Cardiac muscle cell (in vitro differentiated cells and primary cell): ENCODE results near the gene RNASET2. TPM values are rescaled to one million over a fixed set of nuclear protein-coding genes. Genes with fewer than 3 reads are reported as not detected.
A peak's percentile ranks its signal among the peaks of the same experiment; 100 is the strongest.

Experiments used
- DNase-seq, 2 donors: peaks; one replicate each; pipeline versions ENCODE4 v3.0.0 to v3.0.0-alpha.2; 2010 to 2017; ENCODE audit warnings: low read depth in 1 of 2, low spot score in 1 of 2
- H3K27ac ChIP-seq: fragments of 200-600 bp; sonication (generic); 2 replicates; pipeline ENCODE4 v1.5.1; 2016
- H3K27me3 ChIP-seq: fragments of 200-600 bp; sonication (generic); 2 replicates; pipeline ENCODE4 v1.6.0; 2016; ENCODE audit warnings: control low read depth
- H3K36me3 ChIP-seq: fragments of 200-600 bp; sonication (generic); 2 replicates; pipeline ENCODE4 v1.5.1; 2016; ENCODE audit warnings: control low read depth
- H3K4me1 ChIP-seq: fragments of 200-600 bp; sonication (generic); 2 replicates; pipeline ENCODE4 v1.8.1; 2017; ENCODE audit warnings: low read depth, mild to moderate bottlenecking, mixed run types
- H3K4me3 ChIP-seq: fragments of 200-600 bp; sonication (generic); 2 replicates; pipeline ENCODE4 v1.5.1; 2016; ENCODE audit warnings: mild to moderate bottlenecking
- H3K9me3 ChIP-seq: fragments of 200-600 bp; sonication (generic); 2 replicates; pipeline ENCODE4 v1.5.1; 2017; ENCODE audit warnings: low read depth, mild to moderate bottlenecking, control low read depth
- polyA plus RNA-seq: library from polyadenylated mRNA; unstranded; fragments of >200 nt; fragmentation: Nextera tagmentation; extraction: Ambion mirVana; gene quantifications from 2 replicates; pipeline ENCODE4 v1.2.1, GENCODE V29; 2016
- total RNA-seq: library from RNA; depleted of rRNA; stranded (reverse); fragments of >200 nt; gene quantifications from 2 replicates; pipeline ENCODE4 v1.2.3, GENCODE V29; 2016
- TF ChIP-seq, protein P1 (sequence below): IDR thresholded peaks from 2 replicates; pipeline ENCODE4 v1.5.1; 2012; ENCODE audit warnings: low read depth, mild to moderate bottlenecking, low read length

RNASET2 gene
- total and polyA plus RNA-seq, 2 experiments from 2014 or later: 20.7 to 24.1 TPM

DNA sequence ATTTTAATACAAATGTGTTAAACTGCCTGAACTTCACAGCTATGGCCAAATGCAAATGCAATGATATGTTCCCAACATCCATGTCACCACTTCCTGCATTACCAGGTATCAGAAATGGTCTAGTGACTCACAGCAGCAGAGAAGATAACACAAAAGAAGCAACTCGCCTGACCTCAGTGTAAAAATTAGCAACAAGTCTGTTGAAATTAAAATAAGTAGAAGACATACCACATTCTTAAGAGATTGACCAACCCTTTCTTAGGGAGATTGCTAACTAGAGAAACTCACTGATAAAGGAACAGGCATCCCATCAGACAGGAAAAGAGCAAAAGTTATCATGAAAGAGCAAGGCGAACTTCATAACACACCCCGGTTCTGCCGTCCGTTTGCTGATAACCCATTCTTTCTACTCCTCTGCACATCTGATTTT lies 45.1 kb downstream of the RNASET2 start:
- Histone ChIP-seq H3K36me3 (no peaks in the 10 kb centered on the region), H3K27me3 (no peaks in the 10 kb centered on the region), H3K4me3 (no peak overlapping the region), H3K27ac (no peak overlapping the region), H3K4me1 (no peaks in the 10 kb centered on the region), H3K9me3 (no peaks in the 10 kb centered on the region)
- DNase-seq: peak in 1 of 2 donors; percentile 20
- TF ChIP-seq, protein P1, sequence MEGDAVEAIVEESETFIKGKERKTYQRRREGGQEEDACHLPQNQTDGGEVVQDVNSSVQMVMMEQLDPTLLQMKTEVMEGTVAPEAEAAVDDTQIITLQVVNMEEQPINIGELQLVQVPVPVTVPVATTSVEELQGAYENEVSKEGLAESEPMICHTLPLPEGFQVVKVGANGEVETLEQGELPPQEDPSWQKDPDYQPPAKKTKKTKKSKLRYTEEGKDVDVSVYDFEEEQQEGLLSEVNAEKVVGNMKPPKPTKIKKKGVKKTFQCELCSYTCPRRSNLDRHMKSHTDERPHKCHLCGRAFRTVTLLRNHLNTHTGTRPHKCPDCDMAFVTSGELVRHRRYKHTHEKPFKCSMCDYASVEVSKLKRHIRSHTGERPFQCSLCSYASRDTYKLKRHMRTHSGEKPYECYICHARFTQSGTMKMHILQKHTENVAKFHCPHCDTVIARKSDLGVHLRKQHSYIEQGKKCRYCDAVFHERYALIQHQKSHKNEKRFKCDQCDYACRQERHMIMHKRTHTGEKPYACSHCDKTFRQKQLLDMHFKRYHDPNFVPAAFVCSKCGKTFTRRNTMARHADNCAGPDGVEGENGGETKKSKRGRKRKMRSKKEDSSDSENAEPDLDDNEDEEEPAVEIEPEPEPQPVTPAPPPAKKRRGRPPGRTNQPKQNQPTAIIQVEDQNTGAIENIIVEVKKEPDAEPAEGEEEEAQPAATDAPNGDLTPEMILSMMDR: no peak

DNA sequence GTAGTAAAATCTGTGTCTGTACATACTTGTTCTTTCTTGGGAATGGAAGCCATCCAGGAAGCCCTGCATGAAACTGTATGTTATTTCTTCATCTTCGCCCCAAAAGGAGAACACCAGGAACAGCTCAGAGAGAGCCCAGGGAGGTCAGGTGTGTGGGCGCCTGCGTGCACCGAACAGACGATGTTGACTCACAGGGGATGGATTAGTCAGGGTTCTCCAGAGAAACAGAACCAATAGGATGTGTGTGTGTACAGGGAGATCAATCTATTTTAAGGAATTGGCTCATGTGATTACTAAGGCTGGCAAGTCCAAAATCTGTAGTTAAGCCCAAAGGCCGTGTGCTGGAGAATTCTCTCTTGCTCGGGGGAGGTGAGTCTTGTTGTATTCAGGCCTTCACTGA lies 45.7 kb downstream of the RNASET2 start:
- DNase-seq: no peak
- Histone ChIP-seq H3K27ac (no peak overlapping the region), H3K27me3 (no peaks in the 10 kb centered on the region), H3K36me3 (no peaks in the 10 kb centered on the region), H3K9me3 (no peaks in the 10 kb centered on the region), H3K4me1 (no peaks in the 10 kb centered on the region), H3K4me3 (no peak overlapping the region)
- TF ChIP-seq, protein P1: no peak

DNA sequence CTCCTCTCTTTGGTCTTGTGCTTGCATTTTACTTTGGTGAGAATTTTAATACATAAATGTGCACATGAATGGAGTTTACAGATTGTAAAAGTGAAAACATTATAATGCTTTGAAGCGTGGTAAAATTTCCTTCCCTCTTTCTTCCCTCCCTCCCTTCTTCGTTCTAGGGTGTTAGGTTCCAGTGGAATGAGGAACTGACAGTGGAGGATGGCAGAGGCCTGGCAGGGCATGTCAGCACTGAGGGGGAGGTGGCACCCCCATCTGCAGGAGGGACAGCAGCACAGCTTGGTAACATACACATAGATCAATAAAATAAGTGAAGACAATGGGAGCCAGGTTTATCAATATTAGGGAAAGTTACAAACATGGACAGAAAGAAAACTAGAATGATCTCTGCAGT lies 47.5 kb downstream of the RNASET2 start:
- H3K4me3 ChIP-seq: no peak overlapping the region
- no peaks in the 10 kb centered on the region for H3K9me3 ChIP-seq
- H3K27ac ChIP-seq: no peak overlapping the region
- no peaks in the 10 kb centered on the region for H3K36me3 ChIP-seq
- DNase-seq: no peak
- no peaks in the 10 kb centered on the region for H3K27me3 ChIP-seq
- H3K4me1 ChIP-seq: peaks cover 5% of the 10 kb centered on the region
- TF ChIP-seq, protein P1: no peak

DNA sequence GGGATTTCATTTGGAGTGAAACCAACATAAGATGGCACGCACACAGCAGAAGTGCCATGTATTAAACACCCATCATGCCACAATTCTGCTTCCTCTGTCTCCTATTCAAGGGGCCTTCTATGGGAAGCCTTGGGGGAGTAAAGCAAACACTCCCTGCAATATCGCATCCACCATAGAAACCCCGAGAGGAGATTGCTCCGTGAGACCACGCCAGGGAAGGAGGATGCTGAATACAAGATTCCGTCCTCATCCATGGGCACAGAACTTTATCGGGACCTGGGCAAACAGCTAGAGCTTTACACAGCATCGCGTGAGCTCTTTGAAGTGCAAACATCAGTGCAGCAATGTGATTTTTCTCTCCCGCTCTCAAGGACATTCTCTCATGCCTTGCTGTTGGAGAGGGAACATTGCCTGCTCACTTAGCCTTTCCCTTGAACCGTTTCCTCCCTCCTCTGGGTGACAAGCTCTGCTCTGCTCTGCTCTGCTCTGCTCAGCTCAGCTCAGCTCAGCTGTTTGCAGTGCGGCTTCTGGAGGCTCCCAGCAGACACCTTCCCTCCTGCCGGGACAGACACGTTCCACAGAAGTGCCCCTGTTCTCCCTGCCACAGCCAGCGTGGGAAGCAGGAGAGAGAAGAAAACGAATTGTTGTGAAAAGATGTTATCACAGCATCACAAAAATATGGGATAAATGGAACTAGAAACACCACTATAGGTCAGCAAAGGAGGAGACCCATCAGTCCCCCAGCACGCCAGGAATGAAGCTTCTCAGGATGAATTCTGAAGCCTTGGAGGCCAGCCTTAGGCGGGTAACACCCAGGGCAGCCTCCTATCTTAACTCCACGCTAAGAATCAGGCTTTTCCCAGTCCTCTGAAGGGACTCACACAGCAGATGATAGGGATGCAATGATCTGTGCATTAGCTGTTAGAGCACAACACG lies 48.2 kb downstream of the RNASET2 start:
- no peak for DNase-seq
- H3K9me3 ChIP-seq: no peaks in the 10 kb centered on the region
- TF ChIP-seq, protein P1: no peak
- H3K27me3 ChIP-seq: no peaks in the 10 kb centered on the region
- no peak overlapping the region for H3K27ac ChIP-seq
- H3K36me3 ChIP-seq: no peaks in the 10 kb centered on the region
- H3K4me3 ChIP-seq: no peak overlapping the region
- peaks cover 5% of the 10 kb centered on the region for H3K4me1 ChIP-seq

DNA sequence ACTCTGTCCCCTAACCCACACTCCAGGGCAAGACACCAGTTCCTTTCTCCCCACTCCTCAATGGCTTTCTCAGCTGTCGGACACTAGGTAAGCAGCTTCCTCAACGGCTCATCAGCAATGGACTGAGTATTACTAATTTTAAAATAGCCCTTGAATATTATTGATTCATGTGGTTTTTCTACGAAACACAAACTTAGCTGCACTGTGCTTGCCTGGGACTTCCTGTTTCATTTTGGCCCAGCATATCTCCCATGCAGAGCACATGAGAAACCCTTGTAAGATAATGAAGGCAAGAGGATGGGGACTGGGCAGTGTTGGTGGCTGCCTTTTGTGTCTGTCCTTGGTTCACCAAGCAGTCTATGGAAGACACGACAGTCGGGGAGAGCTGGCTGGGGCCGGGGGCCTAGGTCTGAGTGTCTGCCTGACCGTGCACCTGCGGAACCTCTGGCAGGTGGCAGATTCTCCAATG lies 48.9 kb downstream of the RNASET2 start:
- Histone ChIP-seq H3K9me3 (no peaks in the 10 kb centered on the region), H3K27ac (no peak overlapping the region), H3K4me1 (peaks cover 5% of the 10 kb centered on the region), H3K4me3 (no peak overlapping the region), H3K36me3 (no peaks in the 10 kb centered on the region), H3K27me3 (no peaks in the 10 kb centered on the region)
- DNase-seq: no peak
- TF ChIP-seq, protein P1: no peak
